Measurements from ENCODE around the gene ADSL.

Gene ADSL

DNA sequence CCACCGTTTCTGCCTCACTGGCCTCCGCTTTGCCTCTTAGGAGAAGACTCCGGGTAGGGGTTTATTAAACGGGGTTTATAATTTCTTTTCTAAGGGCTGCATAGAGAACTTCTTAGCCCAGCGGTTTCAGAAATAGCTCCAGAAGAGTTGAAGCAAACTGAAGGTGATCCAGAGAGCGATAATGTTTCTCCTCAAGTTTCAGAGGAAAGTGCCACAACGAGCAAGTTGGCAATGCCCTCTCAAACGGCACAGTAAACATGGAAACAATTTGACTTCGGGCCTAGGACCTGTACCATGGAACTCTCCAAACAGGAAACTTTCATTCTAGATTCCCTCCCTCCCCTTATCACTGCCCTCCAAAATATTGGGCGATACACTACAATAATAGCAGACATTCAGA is 1.0 kb downstream of the ADSL start:
- H3K4me3 ChIP-seq (ENCODE audit: low read length): peak overlapping the region; percentile 96
- no peak for DNase-seq (ENCODE audit: low read depth)
- TF ChIP-seq, protein P1, sequence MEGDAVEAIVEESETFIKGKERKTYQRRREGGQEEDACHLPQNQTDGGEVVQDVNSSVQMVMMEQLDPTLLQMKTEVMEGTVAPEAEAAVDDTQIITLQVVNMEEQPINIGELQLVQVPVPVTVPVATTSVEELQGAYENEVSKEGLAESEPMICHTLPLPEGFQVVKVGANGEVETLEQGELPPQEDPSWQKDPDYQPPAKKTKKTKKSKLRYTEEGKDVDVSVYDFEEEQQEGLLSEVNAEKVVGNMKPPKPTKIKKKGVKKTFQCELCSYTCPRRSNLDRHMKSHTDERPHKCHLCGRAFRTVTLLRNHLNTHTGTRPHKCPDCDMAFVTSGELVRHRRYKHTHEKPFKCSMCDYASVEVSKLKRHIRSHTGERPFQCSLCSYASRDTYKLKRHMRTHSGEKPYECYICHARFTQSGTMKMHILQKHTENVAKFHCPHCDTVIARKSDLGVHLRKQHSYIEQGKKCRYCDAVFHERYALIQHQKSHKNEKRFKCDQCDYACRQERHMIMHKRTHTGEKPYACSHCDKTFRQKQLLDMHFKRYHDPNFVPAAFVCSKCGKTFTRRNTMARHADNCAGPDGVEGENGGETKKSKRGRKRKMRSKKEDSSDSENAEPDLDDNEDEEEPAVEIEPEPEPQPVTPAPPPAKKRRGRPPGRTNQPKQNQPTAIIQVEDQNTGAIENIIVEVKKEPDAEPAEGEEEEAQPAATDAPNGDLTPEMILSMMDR (conservative IDR thresholded peaks at IDR 0.05; ENCODE audit: low read length): no peak

DNA sequence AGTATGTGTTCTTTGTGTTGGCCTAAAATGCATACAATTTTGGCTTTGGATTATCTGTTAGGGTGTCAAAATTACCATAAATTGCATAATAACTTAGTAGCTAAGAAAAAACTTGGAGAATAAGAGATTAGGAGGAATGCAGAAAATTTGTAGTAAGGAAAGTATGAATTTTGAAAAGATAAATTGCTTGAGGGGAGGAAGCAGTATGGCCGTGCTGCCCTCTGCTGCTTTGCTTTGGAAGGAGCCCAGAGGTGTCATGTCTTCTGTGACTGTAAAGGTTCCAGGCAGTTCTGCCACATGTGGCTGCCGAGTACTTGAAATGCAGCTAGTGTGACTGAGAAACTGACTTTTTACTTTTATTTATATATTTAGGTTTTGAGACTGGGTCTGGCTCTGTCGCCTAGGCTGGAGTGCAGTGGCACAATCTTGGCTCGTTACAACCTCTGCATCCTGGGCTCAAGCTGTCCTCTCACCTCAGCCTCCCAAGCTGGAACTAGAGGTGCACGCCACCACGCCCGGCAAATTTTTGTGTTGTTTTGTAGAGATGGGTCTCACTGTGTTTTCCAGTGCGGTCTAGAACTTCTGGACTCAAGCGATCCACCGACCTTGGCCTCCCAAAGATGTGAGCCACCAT is 1.8 kb downstream of the ADSL start:
- peak; percentile 69 for DNase-seq (ENCODE audit: low read depth)
- peak overlapping the region; percentile 96; the same call in 1 of the 2 replicates for H3K4me3 ChIP-seq (ENCODE audit: low read length)
- TF ChIP-seq, protein P1 (conservative IDR thresholded peaks at IDR 0.05; ENCODE audit: low read length): peak; percentile 90

DNA sequence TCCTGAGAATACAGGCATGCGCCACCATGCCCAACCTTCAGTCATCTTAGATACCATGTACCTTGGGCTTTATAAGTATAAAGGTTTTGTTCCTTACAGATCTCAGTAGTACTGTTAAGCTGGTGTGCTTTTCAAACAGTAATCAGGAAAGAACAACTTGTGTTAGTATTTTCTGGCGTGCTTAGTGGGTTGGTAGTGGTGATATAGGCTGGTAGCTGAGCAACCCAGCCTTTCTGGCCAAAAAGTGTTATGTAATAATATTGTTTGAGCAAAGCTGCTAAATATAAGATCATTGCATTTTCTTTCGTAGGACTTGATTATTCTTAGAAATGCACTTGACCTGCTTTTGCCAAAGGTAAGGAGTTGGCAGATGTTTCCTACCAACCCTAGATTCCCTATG is 6.5 kb downstream of the ADSL start:
- no peak overlapping the region for H3K4me3 ChIP-seq (ENCODE audit: low read length)
- no peak for DNase-seq (ENCODE audit: low read depth)
- TF ChIP-seq, protein P1 (conservative IDR thresholded peaks at IDR 0.05; ENCODE audit: low read length): no peak

DNA sequence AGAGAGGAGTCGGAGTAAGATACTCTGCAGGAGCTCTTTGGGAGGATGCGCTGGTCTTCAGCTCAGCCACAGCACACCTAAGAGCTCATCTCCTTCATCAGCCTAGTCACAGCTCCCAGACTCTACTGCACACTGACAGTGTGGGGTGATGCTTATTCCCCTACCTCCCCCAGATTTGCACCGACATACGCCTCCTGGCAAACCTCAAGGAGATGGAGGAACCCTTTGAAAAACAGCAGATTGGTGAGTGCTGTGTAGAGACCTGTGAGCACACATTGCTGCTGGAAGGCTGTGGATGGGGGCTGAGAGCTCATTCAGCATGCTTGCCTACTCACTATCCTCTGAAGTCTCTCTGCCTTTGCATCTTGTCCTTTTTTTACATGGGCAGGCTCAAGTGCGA is 14.8 kb downstream of the ADSL start:
- H3K4me3 ChIP-seq (ENCODE audit: low read length): no peak overlapping the region
- no peak for DNase-seq (ENCODE audit: low read depth)
- TF ChIP-seq, protein P1 (conservative IDR thresholded peaks at IDR 0.05; ENCODE audit: low read length): no peak

DNA sequence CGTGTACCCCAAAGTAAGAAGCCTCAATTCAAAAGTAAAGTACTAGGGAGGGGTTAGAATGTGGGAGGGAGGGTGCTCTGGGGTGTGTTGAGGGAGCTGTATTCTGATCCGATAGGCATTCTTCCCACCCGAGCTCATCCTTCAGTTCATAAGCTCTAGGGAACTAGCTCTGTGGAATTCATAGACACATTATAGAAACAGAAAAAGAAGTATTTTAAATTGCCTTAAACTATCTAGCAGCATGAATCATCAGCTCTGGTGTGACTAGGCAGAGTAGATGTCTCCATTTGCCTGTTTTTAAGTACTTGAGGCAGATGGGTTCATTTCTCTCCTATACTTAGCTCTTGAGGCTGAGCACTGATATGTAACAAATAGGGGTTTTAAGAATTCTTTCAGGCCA is 16.8 kb downstream of the ADSL start:
- H3K4me3 ChIP-seq (ENCODE audit: low read length): no peak overlapping the region
- TF ChIP-seq, protein P1 (conservative IDR thresholded peaks at IDR 0.05; ENCODE audit: low read length): no peak
- DNase-seq (ENCODE audit: low read depth): peak; percentile 58

DNA sequence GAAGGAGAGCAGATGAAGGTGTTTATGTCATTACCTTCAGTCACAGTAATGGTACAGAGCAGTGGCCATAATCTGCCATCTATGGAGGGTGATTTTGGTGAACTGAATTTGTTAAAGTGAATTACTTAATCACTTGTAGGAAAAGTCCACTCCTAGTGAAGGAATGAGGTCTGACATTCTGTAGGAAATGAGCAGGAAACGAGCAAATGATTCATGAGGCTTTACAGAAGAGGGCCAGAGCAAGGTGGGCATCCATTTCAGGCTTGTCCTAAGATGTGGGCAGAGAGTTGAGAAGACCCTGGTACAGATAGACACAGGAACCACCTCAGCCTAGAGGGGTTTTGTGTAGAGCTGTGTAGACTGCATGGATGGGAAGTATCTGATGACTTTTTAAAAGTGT is 18.1 kb downstream of the ADSL start:
- H3K4me3 ChIP-seq (ENCODE audit: low read length): no peak overlapping the region
- DNase-seq (ENCODE audit: low read depth): no peak
- TF ChIP-seq, protein P1 (conservative IDR thresholded peaks at IDR 0.05; ENCODE audit: low read length): no peak

DNA sequence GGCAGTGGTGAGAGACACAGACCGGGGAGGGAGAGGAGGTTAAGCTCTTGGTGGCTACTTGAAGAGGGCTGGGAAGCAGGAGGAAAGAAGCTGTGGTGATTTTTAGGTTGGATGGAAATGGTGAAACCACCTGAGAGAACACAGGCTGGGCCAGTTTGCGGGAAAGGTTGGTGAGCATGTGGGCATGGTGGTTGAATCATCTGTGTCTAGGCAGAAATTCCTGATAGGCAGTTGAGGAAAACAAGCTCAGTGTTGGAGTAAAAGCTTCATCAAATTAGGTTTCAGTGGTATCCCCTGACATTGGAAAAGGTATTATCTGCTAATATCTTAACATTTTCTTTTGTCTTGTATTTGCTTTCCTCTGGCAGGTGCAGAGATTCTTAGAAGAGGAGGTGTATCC is 19.8 kb downstream of the ADSL start:
- H3K4me3 ChIP-seq (ENCODE audit: low read length): no peak overlapping the region
- DNase-seq (ENCODE audit: low read depth): no peak
- TF ChIP-seq, protein P1 (conservative IDR thresholded peaks at IDR 0.05; ENCODE audit: low read length): no peak

Data from AG10803 (cell line).